Erythroblast (primary cell): Measurements from ENCODE around the gene LIN7A.

Experiments
- GATA1 ChIP-seq: IDR thresholded peaks from 2 replicates; pipeline ENCODE4 v1.6.1; 2011; ENCODE audit warnings: low read depth, mild to moderate bottlenecking, control low read depth, low read length, moderate library complexity
- POLR2A ChIP-seq: IDR thresholded peaks from 2 replicates; pipeline ENCODE4 v1.6.1; 2011; ENCODE audit warnings: mild to moderate bottlenecking, low read length

- no peak for TF ChIP-seq POLR2A
- no peak for TF ChIP-seq GATA1
Observed at GRCh38 chr12:80892597-80893445, 44.9 kb downstream of the LIN7A start.
